ENCODE results near the gene CBFA2T3. TPM values are rescaled to one million over a fixed set of nuclear protein-coding genes. Genes with fewer than 3 reads are reported as not detected.

Gene CBFA2T3
- total RNA-seq, 2 experiments from 2014 or later = 0.21 TPM; not detected in 1

GRCh38 chr16:88961011-88961410 lies 16.0 kb downstream of the CBFA2T3 start:
- no peaks in the 10 kb centered on the region for H3K36me3 Mint-ChIP-seq

GRCh38 chr16:88960516-88960915 lies 16.5 kb downstream of the CBFA2T3 start:
- H3K4me1 Mint-ChIP-seq = peaks cover 22% of the 10 kb centered on the region
- ATAC-seq (no peak), DNase-seq (no peak)
- CTCF ChIA-PET = no interaction called here
- no peaks in the 10 kb centered on the region for H3K9me3 Mint-ChIP-seq (ENCODE audit: low read depth)
- no peak overlapping the region for H3K4me3 Mint-ChIP-seq
- peaks cover 42% of the 10 kb centered on the region for H3K27me3 Mint-ChIP-seq
- no peaks in the 10 kb centered on the region for H3K36me3 Mint-ChIP-seq
- H3K27ac Mint-ChIP-seq = no peak overlapping the region

More at GRCh38 chr16:88961011-88961410, 16.0 kb downstream of the CBFA2T3 start:
- CTCF ChIA-PET = no interaction called here
- Mint-ChIP-seq H3K27me3 (peaks cover 43% of the 10 kb centered on the region), H3K9me3 (ENCODE audit: low read depth) (no peaks in the 10 kb centered on the region), H3K4me1 (peaks cover 22% of the 10 kb centered on the region), H3K4me3 (no peak overlapping the region), H3K27ac (no peak overlapping the region)
- DNase-seq (no peak), ATAC-seq (no peak)

- peaks cover 22% of the 10 kb centered on the region for H3K4me1 Mint-ChIP-seq
- ATAC-seq (no peak), DNase-seq (no peak)
- H3K27me3 Mint-ChIP-seq = peaks cover 34% of the 10 kb centered on the region
- CTCF ChIA-PET = no interaction called here
- no peak overlapping the region for H3K4me3 Mint-ChIP-seq
- H3K27ac Mint-ChIP-seq = no peak overlapping the region
- H3K36me3 Mint-ChIP-seq = no peaks in the 10 kb centered on the region
- H3K9me3 Mint-ChIP-seq (ENCODE audit: low read depth) = no peaks in the 10 kb centered on the region
Measured at GRCh38 chr16:88959022-88959421, 18.0 kb downstream of the CBFA2T3 start.

- Mint-ChIP-seq H3K4me3 (peak overlapping the region; percentile 40), H3K27ac (peak overlapping the region; percentile 1), H3K27me3 (peaks cover 30% of the 10 kb centered on the region), H3K4me1 (peaks cover 22% of the 10 kb centered on the region), H3K9me3 (ENCODE audit: low read depth) (no peaks in the 10 kb centered on the region), H3K36me3 (no peaks in the 10 kb centered on the region)
- CTCF ChIA-PET = interaction anchor here (0.6 to 1.6 kb wide), 7 partner anchors 9 to 209 kb away, joined by 3 to 5 read pairs (median 3); no protein-coding TSS in a partner anchor
- ATAC-seq (peak; percentile 70), DNase-seq (peak; percentile 64)
Measured at GRCh38 chr16:88957887-88958577, 19.0 kb downstream of the CBFA2T3 start.

GRCh38 chr16:88957433-88957767 lies 19.6 kb downstream of the CBFA2T3 start:
- ATAC-seq = no peak
- Mint-ChIP-seq H3K9me3 (ENCODE audit: low read depth) (no peaks in the 10 kb centered on the region), H3K4me3 (peak overlapping the region; percentile 40), H3K27me3 (peaks cover 30% of the 10 kb centered on the region), H3K36me3 (no peaks in the 10 kb centered on the region), H3K27ac (peak overlapping the region; percentile 15), H3K4me1 (peaks cover 19% of the 10 kb centered on the region)
- no peak for DNase-seq
- CTCF ChIA-PET = interaction anchor here (0.6 to 1.6 kb wide), 6 partner anchors 9 to 210 kb away, joined by 3 to 5 read pairs (median 4); no protein-coding TSS in a partner anchor

- H3K4me1 Mint-ChIP-seq = peaks cover 18% of the 10 kb centered on the region
- CTCF ChIA-PET = interaction anchor here (1.2 to 1.6 kb wide), 4 partner anchors 8 to 143 kb away, joined by 3 to 5 read pairs (median 4); no protein-coding TSS in a partner anchor
- ATAC-seq (peak; percentile 25), DNase-seq (peak; percentile 54)
- no peaks in the 10 kb centered on the region for H3K9me3 Mint-ChIP-seq (ENCODE audit: low read depth)
- no peak overlapping the region for H3K4me3 Mint-ChIP-seq
- peaks cover 30% of the 10 kb centered on the region for H3K27me3 Mint-ChIP-seq
- H3K27ac Mint-ChIP-seq = peak overlapping the region; percentile 15
- no peaks in the 10 kb centered on the region for H3K36me3 Mint-ChIP-seq
Measured at GRCh38 chr16:88956546-88957432, 20.2 kb downstream of the CBFA2T3 start.

GRCh38 chr16:88955906-88956305 lies 21.1 kb downstream of the CBFA2T3 start:
- DNase-seq (no peak), ATAC-seq (no peak)
- peaks cover 18% of the 10 kb centered on the region for H3K4me1 Mint-ChIP-seq
- H3K36me3 Mint-ChIP-seq = no peaks in the 10 kb centered on the region
- no peak overlapping the region for H3K4me3 Mint-ChIP-seq
- no peak overlapping the region for H3K27ac Mint-ChIP-seq
- no peaks in the 10 kb centered on the region for H3K9me3 Mint-ChIP-seq (ENCODE audit: low read depth)
- CTCF ChIA-PET = interaction anchor here (1.2 kb wide), 1 partner anchor 144 kb away, joined by 3 read pairs; no protein-coding TSS in a partner anchor
- H3K27me3 Mint-ChIP-seq = peaks cover 30% of the 10 kb centered on the region

GRCh38 chr16:88953003-88953690 lies 23.9 kb downstream of the CBFA2T3 start:
- H3K27me3 Mint-ChIP-seq = peaks cover 22% of the 10 kb centered on the region
- no peak overlapping the region for H3K27ac Mint-ChIP-seq
- H3K4me1 Mint-ChIP-seq = peaks cover 15% of the 10 kb centered on the region
- no peak for DNase-seq
- no peaks in the 10 kb centered on the region for H3K9me3 Mint-ChIP-seq (ENCODE audit: low read depth)
- CTCF ChIA-PET = no interaction called here
- H3K4me3 Mint-ChIP-seq = no peak overlapping the region
- ATAC-seq = no peak
- H3K36me3 Mint-ChIP-seq = no peaks in the 10 kb centered on the region

GRCh38 chr16:88951989-88952388 lies 25.0 kb downstream of the CBFA2T3 start:
- Mint-ChIP-seq H3K36me3 (no peaks in the 10 kb centered on the region), H3K27me3 (peaks cover 20% of the 10 kb centered on the region), H3K27ac (no peak overlapping the region), H3K9me3 (ENCODE audit: low read depth) (no peaks in the 10 kb centered on the region), H3K4me3 (no peak overlapping the region), H3K4me1 (peaks cover 4% of the 10 kb centered on the region)
- CTCF ChIA-PET = no interaction called here
- DNase-seq = no peak
- ATAC-seq = no peak

GRCh38 chr16:88951501-88951900 lies 25.5 kb downstream of the CBFA2T3 start:
- CTCF ChIA-PET = no interaction called here
- H3K4me3 Mint-ChIP-seq = no peak overlapping the region
- ATAC-seq (no peak), DNase-seq (no peak)
- H3K27me3 Mint-ChIP-seq = peaks cover 16% of the 10 kb centered on the region
- no peaks in the 10 kb centered on the region for H3K36me3 Mint-ChIP-seq
- no peaks in the 10 kb centered on the region for H3K4me1 Mint-ChIP-seq
- no peak overlapping the region for H3K27ac Mint-ChIP-seq
- H3K9me3 Mint-ChIP-seq (ENCODE audit: low read depth) = no peaks in the 10 kb centered on the region

GRCh38 chr16:88948781-88949490 lies 28.1 kb downstream of the CBFA2T3 start:
- Mint-ChIP-seq H3K4me1 (no peaks in the 10 kb centered on the region), H3K4me3 (no peak overlapping the region)

GRCh38 chr16:88945473-88945872 lies 31.5 kb downstream of the CBFA2T3 start:
- no peaks in the 10 kb centered on the region for H3K36me3 Mint-ChIP-seq
- peaks cover 56% of the 10 kb centered on the region for H3K27me3 Mint-ChIP-seq
- no peaks in the 10 kb centered on the region for H3K9me3 Mint-ChIP-seq (ENCODE audit: low read depth)
- no peak overlapping the region for H3K4me3 Mint-ChIP-seq
- DNase-seq = no peak
- H3K4me1 Mint-ChIP-seq = peaks cover 7% of the 10 kb centered on the region
- H3K27ac Mint-ChIP-seq = no peak overlapping the region
- CTCF ChIA-PET = no interaction called here
- ATAC-seq = no peak

More at GRCh38 chr16:88948781-88949490, 28.1 kb downstream of the CBFA2T3 start:
- no peak for ATAC-seq
- Mint-ChIP-seq H3K27me3 (peaks cover 37% of the 10 kb centered on the region), H3K36me3 (no peaks in the 10 kb centered on the region), H3K9me3 (ENCODE audit: low read depth) (no peaks in the 10 kb centered on the region), H3K27ac (no peak overlapping the region)
- CTCF ChIA-PET = interaction anchor here (1.1 to 1.2 kb wide), 2 partner anchors 9 to 269 kb away, joined by 3 to 5 read pairs; partner anchors contain the start of gene ZNF778
- no peak for DNase-seq
